Fibroblast of upper back skin (primary cell): ENCODE measurements around the gene LCE5A.
"Not testable (repeated sequence)": the region's sequence is repeated elsewhere in the genome, so short reads cannot be mapped to it uniquely, and the experiment has no call there.

Source experiments
- DNase-seq: peaks from one replicate; pipeline ENCODE4 v3.0.0-alpha.2; 2013

LCE5A gene

GRCh38 chr1:152510503-152510902, at the start of gene LCE5A:
TSS of gene LCE5A (plus strand) at chr1:152510803. CDS start at chr1:152511535, 732 bp downstream.
- no peak for DNase-seq

GRCh38 chr1:152461544-152461943, 49.1 kb upstream of the LCE5A start:
- DNase-seq = peak; percentile 34

GRCh38 chr1:152462636-152463035, 48.0 kb upstream of the LCE5A start:
- no peak for DNase-seq

GRCh38 chr1:152466217-152466616, 44.4 kb upstream of the LCE5A start:
- DNase-seq = no peak

GRCh38 chr1:152473887-152474537, 36.6 kb upstream of the LCE5A start:
- no peak for DNase-seq

GRCh38 chr1:152479792-152480595, 30.6 kb upstream of the LCE5A start:
- no peak for DNase-seq

GRCh38 chr1:152481869-152482664, 28.5 kb upstream of the LCE5A start:
- DNase-seq = no peak

GRCh38 chr1:152486400-152487006, 24.1 kb upstream of the LCE5A start:
- no peak for DNase-seq

GRCh38 chr1:152487871-152488270, 22.7 kb upstream of the LCE5A start:
- no peak for DNase-seq

GRCh38 chr1:152491537-152491936, 19.1 kb upstream of the LCE5A start:
- DNase-seq = not testable (repeated sequence)

GRCh38 chr1:152495066-152495675, 15.4 kb upstream of the LCE5A start:
- DNase-seq = no peak

GRCh38 chr1:152497273-152497672, 13.3 kb upstream of the LCE5A start:
- DNase-seq = no peak

- DNase-seq = peak; percentile 1
Observed at GRCh38 chr1:152501704-152502103, 8.9 kb upstream of the LCE5A start.

- peak; percentile 30 for DNase-seq
Observed at GRCh38 chr1:152502496-152503180, 8.0 kb upstream of the LCE5A start.

GRCh38 chr1:152505083-152505482, 5.5 kb upstream of the LCE5A start:
- no peak for DNase-seq

- no peak for DNase-seq
Observed at GRCh38 chr1:152506899-152507498, 3.6 kb upstream of the LCE5A start.

GRCh38 chr1:152511596-152511995, 993 bp downstream of the LCE5A start:
- DNase-seq = no peak

GRCh38 chr1:152513081-152513480, 2.5 kb downstream of the LCE5A start:
- DNase-seq = no peak

GRCh38 chr1:152514715-152515433, 4.3 kb downstream of the LCE5A start:
- DNase-seq = no peak

- no peak for DNase-seq
Observed at GRCh38 chr1:152515434-152515783, 4.8 kb downstream of the LCE5A start.

GRCh38 chr1:152516082-152516481, 5.5 kb downstream of the LCE5A start:
- DNase-seq = no peak
